ENCODE results near the gene ST6GALNAC3. TPM values are rescaled to one million over a fixed set of nuclear protein-coding genes. Genes with fewer than 3 reads are reported as not detected.

The ST6GALNAC3 gene
- total RNA-seq, 1 donor from 2014 or later: 0.26 TPM

- DNase-seq (ENCODE audit: low read depth) (no peak), FAIRE-seq (no peak)
- H3K4me3 ChIP-seq (ENCODE audit: low read depth, low read length): no peak overlapping the region
- no peaks in the 10 kb centered on the region for H3K36me3 ChIP-seq (ENCODE audit: control insufficient read depth, insufficient read depth, low read length)
- TF ChIP-seq CTCF (IDR thresholded peaks at IDR 0.05; ENCODE audit: insufficient read depth, low read length, severe bottlenecking): no peak
- H3K27me3 ChIP-seq (ENCODE audit: control insufficient read depth, insufficient read depth, low read length): no peaks in the 10 kb centered on the region
Measured at GRCh38 chr1:76101548-76101947, 27.0 kb downstream of the ST6GALNAC3 start.

- Histone ChIP-seq H3K27me3 (ENCODE audit: control insufficient read depth, insufficient read depth, low read length) (no peaks in the 10 kb centered on the region), H3K36me3 (ENCODE audit: control insufficient read depth, insufficient read depth, low read length) (no peaks in the 10 kb centered on the region), H3K4me3 (ENCODE audit: low read depth, low read length) (no peak overlapping the region)
- no peak for TF ChIP-seq CTCF (IDR thresholded peaks at IDR 0.05; ENCODE audit: insufficient read depth, low read length, severe bottlenecking)
- FAIRE-seq (no peak), DNase-seq (ENCODE audit: low read depth) (no peak)
Measured at GRCh38 chr1:76102046-76102445, 27.5 kb downstream of the ST6GALNAC3 start.

- Histone ChIP-seq H3K4me3 (ENCODE audit: low read depth, low read length) (no peak overlapping the region), H3K36me3 (ENCODE audit: control insufficient read depth, insufficient read depth, low read length) (no peaks in the 10 kb centered on the region), H3K27me3 (ENCODE audit: control insufficient read depth, insufficient read depth, low read length) (no peaks in the 10 kb centered on the region)
- DNase-seq (ENCODE audit: low read depth) (no peak), FAIRE-seq (no peak)
- no peak for TF ChIP-seq CTCF (IDR thresholded peaks at IDR 0.05; ENCODE audit: insufficient read depth, low read length, severe bottlenecking)
Measured at GRCh38 chr1:76103034-76103433, 28.5 kb downstream of the ST6GALNAC3 start.

GRCh38 chr1:76105372-76105771 is 30.8 kb downstream of the ST6GALNAC3 start:
- no peak for TF ChIP-seq CTCF (IDR thresholded peaks at IDR 0.05; ENCODE audit: insufficient read depth, low read length, severe bottlenecking)
- H3K27me3 ChIP-seq (ENCODE audit: control insufficient read depth, insufficient read depth, low read length): no peaks in the 10 kb centered on the region
- no peak overlapping the region for H3K4me3 ChIP-seq (ENCODE audit: low read depth, low read length)
- no peaks in the 10 kb centered on the region for H3K36me3 ChIP-seq (ENCODE audit: control insufficient read depth, insufficient read depth, low read length)
- FAIRE-seq (no peak), DNase-seq (ENCODE audit: low read depth) (no peak)

- no peak for TF ChIP-seq CTCF (IDR thresholded peaks at IDR 0.05; ENCODE audit: insufficient read depth, low read length, severe bottlenecking)
- FAIRE-seq: no peak
- H3K4me3 ChIP-seq (ENCODE audit: low read depth, low read length): no peak overlapping the region
Measured at GRCh38 chr1:76106251-76106650, 31.7 kb downstream of the ST6GALNAC3 start.

GRCh38 chr1:76106719-76107235 is 32.2 kb downstream of the ST6GALNAC3 start:
- no peaks in the 10 kb centered on the region for H3K27me3 ChIP-seq (ENCODE audit: control insufficient read depth, insufficient read depth, low read length)
- H3K36me3 ChIP-seq (ENCODE audit: control insufficient read depth, insufficient read depth, low read length): no peaks in the 10 kb centered on the region
- FAIRE-seq (no peak), DNase-seq (ENCODE audit: low read depth) (no peak)
- H3K4me3 ChIP-seq (ENCODE audit: low read depth, low read length): no peak overlapping the region
- no peak for TF ChIP-seq CTCF (IDR thresholded peaks at IDR 0.05; ENCODE audit: insufficient read depth, low read length, severe bottlenecking)

More at GRCh38 chr1:76106251-76106650, 31.7 kb downstream of the ST6GALNAC3 start:
- no peak for DNase-seq (ENCODE audit: low read depth)
- Histone ChIP-seq H3K36me3 (ENCODE audit: control insufficient read depth, insufficient read depth, low read length) (no peaks in the 10 kb centered on the region), H3K27me3 (ENCODE audit: control insufficient read depth, insufficient read depth, low read length) (no peaks in the 10 kb centered on the region)

Data from bronchial epithelial cell (primary cell).